ENCODE results near the gene BIRC2. TPM values are rescaled to one million over a fixed set of nuclear protein-coding genes. Genes with fewer than 3 reads are reported as not detected.
A peak's percentile ranks its signal among the peaks of the same experiment; 100 is the strongest.

Gene BIRC2
- total and polyA plus RNA-seq, 10 of the 15 experiments (the other 5 are each of a cell fraction or from before 2014, with no cell fraction given), result 13.8 to 75.8 (median 26.5) TPM

- TF ChIP-seq ATF3 (IDR thresholded peaks at IDR 0.05; ENCODE audit: borderline replicate concordance, extremely low read depth, low read depth, low read length), result no peak
- no peak for TF ChIP-seq PBX3 (IDR thresholded peaks at IDR 0.05; ENCODE audit: insufficient replicate concordance, low read depth, low read length)
- TF ChIP-seq SKIL (IDR thresholded peaks at IDR 0.05; ENCODE audit: low read depth, poor library complexity, severe bottlenecking), result peak; percentile 61
- peak; percentile 22; the same call in 1 of the 2 replicates for TF ChIP-seq NFYB (IDR thresholded peaks at IDR 0.05; ENCODE audit: insufficient read depth, low read depth, low read length)
- TF ChIP-seq SIN3A (IDR thresholded peaks at IDR 0.05; ENCODE audit: low read depth, low read length), result no peak; the same call in 1 of the 2 replicates
- no peak for TF ChIP-seq FOS (IDR thresholded peaks at IDR 0.05; ENCODE audit: borderline replicate concordance, extremely low read depth, insufficient read length)
- peak; percentile 97 for TF ChIP-seq CREB1 (IDR thresholded peaks at IDR 0.05; ENCODE audit: low read depth)
- no peak for TF ChIP-seq GABPA (IDR thresholded peaks at IDR 0.05; ENCODE audit: low read depth)
- TF ChIP-seq ZBTB40 (IDR thresholded peaks at IDR 0.05; ENCODE audit: borderline replicate concordance), result peak; percentile 20; the same call in 1 of the 2 replicates
- peak; percentile 96 for TF ChIP-seq CREM (IDR thresholded peaks at IDR 0.05; ENCODE audit: low read depth)
- TF ChIP-seq ZNF24 (IDR thresholded peaks at IDR 0.05), result peak; percentile 30; the same call in 1 of the 2 replicates
- no peak for TF ChIP-seq HSF1 (IDR thresholded peaks at IDR 0.05; ENCODE audit: low read depth, low read length)
- peak; percentile 97 for TF ChIP-seq ATF7 (IDR thresholded peaks at IDR 0.05; ENCODE audit: low read depth)
- no peak; the same call in 1 of the 2 replicates for TF ChIP-seq NKRF (conservative IDR thresholded peaks at IDR 0.05)
- TF ChIP-seq HDAC2 (IDR thresholded peaks at IDR 0.05), result no peak
- TF ChIP-seq EP300 (IDR thresholded peaks at IDR 0.05; ENCODE audit: borderline replicate concordance in 1 of 2, control insufficient read depth in 1 of 2, low read depth in 2 of 2, low read length in 2 of 2), result peak; percentile 65 to 78; a peak in 3 of 4 replicates
- no peak for TF ChIP-seq MTA3 (IDR thresholded peaks at IDR 0.05; ENCODE audit: borderline replicate concordance, low read length)
These were observed at the start of gene BIRC2 (continued) for GRCh38 chr11:102346748-102347461.

Measured in GM12878 (cell line).